Nucleus accumbens (tissue), 56 donors: ENCODE data around the gene LRRC7.
A peak's percentile ranks its signal among the peaks of the same experiment; 100 is the strongest.

Source experiments
- DNase-seq, 56 donors: peaks; one replicate each; lab custom pipeline; 2025; lab: John Stamatoyannopoulos, UW

LRRC7 gene

DNA sequence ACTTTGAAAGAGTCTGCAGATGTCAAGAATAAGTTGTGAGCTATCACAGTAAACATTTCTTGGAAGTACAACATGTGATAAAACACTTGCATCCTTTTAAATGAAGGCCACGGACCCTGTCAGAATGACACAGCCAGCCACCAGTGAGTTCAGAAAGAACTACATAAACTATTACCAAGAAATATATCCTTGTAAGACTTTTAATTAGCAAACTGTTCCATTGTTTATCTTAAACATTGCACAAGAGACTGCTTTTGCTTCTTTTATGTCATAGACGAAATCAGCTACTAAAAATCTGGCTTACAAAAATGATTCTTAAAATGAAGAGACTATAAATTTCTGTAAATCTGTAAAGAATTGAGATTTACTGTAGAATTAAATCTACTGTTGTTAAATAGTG is 17.9 kb downstream of the LRRC7 start:
- DNase-seq: no peak

- DNase-seq: no peak
Observed at GRCh38 chr1:69587391-69587790, 19.7 kb downstream of the LRRC7 start.

- no peak for DNase-seq
Observed at GRCh38 chr1:69589799-69590198, 22.1 kb downstream of the LRRC7 start.

DNA sequence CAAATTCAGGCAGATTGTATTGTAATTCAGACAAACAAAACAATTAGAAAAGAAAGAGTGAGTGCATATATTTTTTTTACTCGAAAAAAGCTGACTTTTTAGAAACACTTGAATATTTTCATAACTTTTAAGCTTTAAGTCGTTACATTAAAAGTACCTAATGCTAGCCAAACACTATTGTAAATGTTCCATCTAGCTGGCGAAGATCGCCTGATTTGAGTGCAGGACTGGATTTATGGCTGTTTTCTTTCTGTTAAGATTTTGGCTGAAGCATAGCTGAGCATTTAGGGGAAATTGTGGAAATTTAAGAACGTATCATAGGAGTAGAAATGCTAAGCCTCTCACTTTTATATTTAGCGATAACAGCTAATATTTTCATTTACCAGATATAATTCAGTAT is 24.6 kb downstream of the LRRC7 start:
- no peak for DNase-seq

DNA sequence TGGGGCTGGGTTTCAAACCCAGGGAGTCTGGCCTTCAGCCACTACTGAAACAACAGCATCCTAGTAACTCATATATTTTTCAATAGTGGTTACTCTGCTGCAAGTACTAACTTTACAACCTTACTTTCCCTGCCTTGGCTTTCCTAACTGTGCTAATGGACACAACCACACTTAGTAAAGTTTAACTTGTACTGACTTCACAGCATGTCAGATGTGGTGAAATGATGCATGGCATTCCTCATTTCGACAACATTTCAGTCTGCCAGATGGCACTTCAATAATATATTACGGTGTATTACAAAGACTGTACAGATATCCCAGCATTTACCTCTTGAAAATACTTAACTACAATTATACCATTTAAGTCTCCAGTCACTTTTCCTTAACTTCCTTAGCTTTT is 27.8 kb downstream of the LRRC7 start:
- no peak for DNase-seq

- DNase-seq: no peak
Observed at GRCh38 chr1:69611316-69611715, 43.6 kb downstream of the LRRC7 start.

GRCh38 chr1:69613414-69613813 is 45.7 kb downstream of the LRRC7 start:
- DNase-seq: no peak

- no peak for DNase-seq
Observed at GRCh38 chr1:69638673-69639072, 71.0 kb downstream of the LRRC7 start.

- no peak for DNase-seq
Observed at GRCh38 chr1:69639159-69639558, 71.4 kb downstream of the LRRC7 start.

- peak in 2 of 56 donors; percentile 2 to 17 for DNase-seq
Observed at GRCh38 chr1:69643266-69643665, 75.5 kb downstream of the LRRC7 start.

- DNase-seq: no peak
Observed at GRCh38 chr1:69645477-69645876, 77.8 kb downstream of the LRRC7 start.

DNA sequence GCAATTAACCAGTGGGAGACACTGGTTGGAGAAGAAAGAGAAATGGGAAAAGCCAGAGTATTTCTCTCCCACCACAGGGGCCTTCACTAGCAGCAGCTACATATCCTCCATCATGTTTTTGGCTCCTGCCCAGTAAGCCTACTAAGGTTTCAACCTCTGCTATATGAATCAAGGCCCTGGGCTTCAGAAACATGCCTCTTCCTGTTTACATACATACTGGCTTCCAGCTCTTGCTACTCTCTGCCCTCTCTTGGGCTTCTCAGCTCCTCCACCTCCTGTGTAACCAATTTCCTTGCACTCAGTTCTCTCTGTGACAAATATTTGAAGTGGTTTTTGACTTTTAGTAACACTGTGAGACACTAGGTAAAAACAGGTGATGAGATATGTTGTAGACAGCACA is 80.8 kb downstream of the LRRC7 start:
- no peak for DNase-seq

- DNase-seq: no peak
Observed at GRCh38 chr1:69649383-69649990, 81.8 kb downstream of the LRRC7 start.

GRCh38 chr1:69650779-69651178 is 83.1 kb downstream of the LRRC7 start:
- no peak for DNase-seq

- DNase-seq: no peak
Observed at GRCh38 chr1:69651656-69652055, 83.9 kb downstream of the LRRC7 start.

GRCh38 chr1:69657971-69658370 is 90.2 kb downstream of the LRRC7 start:
- no peak for DNase-seq

GRCh38 chr1:69661686-69662085 is 94.0 kb downstream of the LRRC7 start:
- no peak for DNase-seq

- DNase-seq: no peak
Observed at GRCh38 chr1:69662321-69662720, 94.6 kb downstream of the LRRC7 start.

- DNase-seq: peak in 12 of 56 donors; percentile 3 to 41 (median 17)
Observed at GRCh38 chr1:69671363-69672010, 103.8 kb downstream of the LRRC7 start.

- DNase-seq: no peak
Observed at GRCh38 chr1:69673321-69673720, 105.6 kb downstream of the LRRC7 start.

DNA sequence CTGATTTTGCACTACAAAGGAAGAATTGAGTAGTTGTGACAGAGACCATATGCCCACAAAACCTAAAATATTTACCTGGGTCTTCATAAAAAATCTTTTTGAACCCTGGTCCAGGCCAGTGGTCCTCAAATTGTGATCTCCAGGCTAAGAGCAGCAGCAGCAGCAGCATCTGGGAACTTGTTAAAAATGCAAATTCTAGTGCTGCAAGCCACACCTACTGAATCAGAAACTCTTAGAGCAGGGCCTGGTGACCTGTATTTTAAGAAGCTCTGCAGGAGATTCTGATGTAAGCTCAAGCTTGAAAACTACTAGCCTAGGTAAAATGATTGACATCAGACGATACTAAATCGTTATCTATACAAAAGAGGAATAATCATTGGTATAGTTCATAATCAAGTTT is 112.2 kb downstream of the LRRC7 start:
- DNase-seq: no peak

DNA sequence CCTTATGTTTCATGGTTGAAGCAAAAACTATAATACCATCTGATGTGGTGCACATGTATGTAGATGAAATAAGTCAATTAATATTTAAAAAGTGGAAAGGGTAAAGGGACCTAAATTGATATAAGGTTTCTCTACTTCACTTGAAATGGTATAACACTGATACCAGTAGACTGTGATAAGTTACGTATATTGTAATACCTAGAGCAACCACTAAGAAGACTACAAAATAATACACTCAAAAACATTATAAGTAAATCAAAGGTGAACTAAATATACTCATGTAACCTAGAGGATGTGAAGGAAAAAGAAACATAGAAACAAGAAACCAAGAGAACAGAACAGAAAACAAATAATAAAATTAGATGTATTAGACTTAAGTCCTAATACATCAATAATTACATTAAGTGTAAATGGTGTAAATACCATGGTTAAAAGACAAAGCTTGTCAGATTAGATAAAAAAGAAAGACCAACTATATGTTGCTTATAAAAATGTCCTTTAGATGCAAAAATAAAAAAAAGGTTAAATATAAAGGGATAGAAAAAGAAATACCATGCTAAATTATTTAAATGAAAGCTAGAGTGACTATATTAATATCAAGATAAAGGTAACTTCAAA is 118.8 kb downstream of the LRRC7 start:
- no peak for DNase-seq
